GM23338 (cell line): Measurements from ENCODE around the gene AP4E1. TPM values are rescaled to one million over a fixed set of nuclear protein-coding genes. Genes with fewer than 3 reads are reported as not detected.

Experiments used
- ATAC-seq: fragments of 200-7000 bp; cut with Tn5 transposase; 3 replicates; pipeline ENCODE4 v1.9.1; 2020
- DNase-seq: peaks from one replicate; pipeline ENCODE4 v3.0.0-alpha.2; 2015; ENCODE audit warnings: low spot score
- H2AFZ ChIP-seq: fragments of 200-600 bp; sonication (generic); 2 replicates; pipeline ENCODE4 v1.8.0; 2016; ENCODE audit warnings: antibody characterized with exemption, mild to moderate bottlenecking, moderate library complexity
- H3F3A ChIP-seq: fragments of 200-600 bp; sonication (generic); replicated peaks from 2 replicates; pipeline ENCODE4 v1.8.0; 2017; ENCODE audit warnings: antibody characterized with exemption, mixed run types, low read depth
- H3K27ac ChIP-seq: fragments of 200-600 bp; sonication (generic); 2 replicates; pipeline ENCODE4 v1.6.1; 2016; ENCODE audit warnings: low read depth
- H3K27me3 ChIP-seq: fragments of 200-600 bp; sonication (generic); 2 replicates; pipeline ENCODE4 v1.8.0; 2016; ENCODE audit warnings: mild to moderate bottlenecking, mixed run types, moderate library complexity; ENCODE audit not compliant: insufficient read depth
- H3K36me3 ChIP-seq: fragments of 200-600 bp; sonication (generic); 2 replicates; pipeline ENCODE4 v1.8.0; 2016; ENCODE audit warnings: mild to moderate bottlenecking; ENCODE audit not compliant: insufficient read depth
- H3K4me1 ChIP-seq: fragments of 200-600 bp; sonication (generic); 2 replicates; pipeline ENCODE4 v1.8.0; 2016; ENCODE audit warnings: mild to moderate bottlenecking, moderate library complexity; ENCODE audit not compliant: insufficient read depth
- H3K4me2 ChIP-seq: fragments of 200-600 bp; sonication (generic); 2 replicates; pipeline ENCODE4 v1.7.1; 2017; ENCODE audit warnings: mixed run types
- H3K4me3 ChIP-seq: fragments of 200-600 bp; sonication (generic); 2 replicates; pipeline ENCODE4 v1.6.1; 2016; ENCODE audit warnings: mixed run types
- H3K79me2 ChIP-seq: fragments of 200-600 bp; sonication (generic); replicated peaks from 2 replicates; pipeline ENCODE4 v1.8.0; 2017; ENCODE audit warnings: mild to moderate bottlenecking; ENCODE audit not compliant: insufficient read depth
- H3K9me2 ChIP-seq: fragments of 200-600 bp; sonication (generic); 2 replicates; pipeline ENCODE4 v1.8.0; 2017; ENCODE audit not compliant: insufficient read depth
- H4K20me1 ChIP-seq: fragments of 200-600 bp; sonication (generic); replicated peaks from 2 replicates; pipeline ENCODE4 v1.8.0; 2017; ENCODE audit warnings: mild to moderate bottlenecking; ENCODE audit not compliant: insufficient read depth
- H3K27ac Mint-ChIP-seq: 2 replicates; pipeline ENCODE4 v1.8.0; 2020; ENCODE audit warnings: inconsistent platforms, mild to moderate bottlenecking, moderate library complexity, mixed read lengths
- H3K27me3 Mint-ChIP-seq: 3 replicates; pipeline ENCODE4 v1.8.0; 2022; ENCODE audit warnings: low read depth, mild to moderate bottlenecking, moderate library complexity, mixed read lengths, inconsistent platforms; ENCODE audit not compliant: insufficient read depth, poor library complexity
- H3K36me3 Mint-ChIP-seq: 3 replicates; pipeline ENCODE4 v1.8.0; 2021; ENCODE audit warnings: low read depth, mild to moderate bottlenecking, inconsistent platforms, moderate library complexity, mixed read lengths
- H3K4me1 Mint-ChIP-seq: 3 replicates; pipeline ENCODE4 v1.8.0; 2020; ENCODE audit warnings: mild to moderate bottlenecking, inconsistent platforms, mixed read lengths
- H3K4me3 Mint-ChIP-seq: 3 replicates; pipeline ENCODE4 v1.8.0; 2021; ENCODE audit warnings: moderate library complexity, mild to moderate bottlenecking, inconsistent platforms, mixed read lengths
- H3K9me3 Mint-ChIP-seq: 3 replicates; pipeline ENCODE4 v1.8.0; 2020; ENCODE audit warnings: moderate library complexity, mild to moderate bottlenecking, inconsistent platforms, mixed read lengths
- CREB1 ChIP-seq: fragments of 250-450 bp; sonication (Bioruptor Pico); IDR thresholded peaks from 2 replicates; pipeline ENCODE4 v1.5.0; 2020; ENCODE audit warnings: low read depth, mild to moderate bottlenecking, moderate library complexity
- CTCF ChIP-seq, 2 experiments: fragments of 200-600 bp in 1 of 2; sonication (generic) in 1 of 2; conservative IDR thresholded peaks; 2 replicates each; pipeline versions ENCODE4 v1.5.1 to v1.6.1; 2016 to 2017; ENCODE audit warnings: antibody characterized with exemption in 2 of 2, low read depth in 2 of 2, mild to moderate bottlenecking in 2 of 2, moderate library complexity in 1 of 2
- EZH2 ChIP-seq: fragments of 200-600 bp; sonication (generic); IDR thresholded peaks from one replicate; pipeline ENCODE4 v1.8.0; 2017; ENCODE audit warnings: antibody characterized with exemption, mild to moderate bottlenecking, low read depth; ENCODE audit not compliant: unreplicated experiment
- EZH2phosphoT487 ChIP-seq: fragments of 200-600 bp; sonication (generic); IDR thresholded peaks from one replicate; pipeline ENCODE4 v1.8.1; 2018; ENCODE audit warnings: antibody characterized with exemption; ENCODE audit not compliant: unreplicated experiment
- JUNB ChIP-seq: IDR thresholded peaks from one replicate; pipeline ENCODE4 v1.6.1; 2016; ENCODE audit warnings: antibody characterized with exemption; ENCODE audit not compliant: unreplicated experiment
- NANOG ChIP-seq: IDR thresholded peaks from 2 replicates; pipeline ENCODE4 v1.6.1; 2016; ENCODE audit warnings: antibody characterized with exemption, borderline replicate concordance
- POLR2AphosphoS5 ChIP-seq: IDR thresholded peaks from 2 replicates; pipeline ENCODE4 v1.6.1; 2016; ENCODE audit warnings: antibody characterized with exemption, low read depth
- REST ChIP-seq: IDR thresholded peaks from one replicate; pipeline ENCODE4 v1.6.1; 2018; ENCODE audit warnings: antibody characterized with exemption; ENCODE audit not compliant: unreplicated experiment
- STAT1 ChIP-seq: IDR thresholded peaks from one replicate; pipeline ENCODE4 v1.6.1; 2016; ENCODE audit warnings: antibody characterized with exemption; ENCODE audit not compliant: unreplicated experiment
- ZNF114 ChIP-seq: fragments of 250-450 bp; sonication (Bioruptor Pico); IDR thresholded peaks from 2 replicates; pipeline ENCODE4 v1.5.0; 2020; ENCODE audit warnings: mild to moderate bottlenecking, moderate library complexity
- ZNF331 ChIP-seq: fragments of 250-450 bp; sonication (Bioruptor Pico); IDR thresholded peaks from 2 replicates; pipeline ENCODE4 v1.5.0; 2020; ENCODE audit warnings: low read depth, mild to moderate bottlenecking, moderate library complexity
- ZNF462 ChIP-seq: fragments of 250-450 bp; sonication (Bioruptor Pico); IDR thresholded peaks from 2 replicates; pipeline ENCODE4 v1.5.0; 2020; ENCODE audit warnings: mild to moderate bottlenecking, moderate library complexity
- polyA plus RNA-seq: library from polyadenylated mRNA; unstranded; fragments of >200 nt; fragmentation: Nextera tagmentation; extraction: Ambion mirVana; gene quantifications from 2 replicates; pipeline ENCODE4 v1.2.1, GENCODE V29; 2016
- total RNA-seq: library from RNA; depleted of rRNA; stranded (reverse); fragments of >200 nt; shearing (Covaris generic); gene quantifications from 2 replicates; pipeline ENCODE4 v1.2.3, GENCODE V29; 2014

Gene AP4E1
- total and polyA plus RNA-seq, 2 experiments from 2014 or later, result 4.4 to 15.4 TPM

- Mint-ChIP-seq H3K4me3 (no peak overlapping the region), H3K27me3 (peaks cover 2% of the 10 kb centered on the region), H3K27ac (no peak overlapping the region), H3K9me3 (no peaks in the 10 kb centered on the region), H3K4me1 (no peaks in the 10 kb centered on the region), H3K36me3 (peaks cover 3% of the 10 kb centered on the region; the same call in 1 of the 3 replicates)
- H3K9me2 ChIP-seq, result no peaks in the 10 kb centered on the region
- no peaks in the 10 kb centered on the region for H3K79me2 ChIP-seq
- TF ChIP-seq CREB1 (CRISPR knock-in tag) (no peak), JUNB (no peak), EZH2phosphoT487 (no peak), REST (no peak), CTCF (conservative IDR thresholded peaks at IDR 0.05; ENCODE audit: low read depth in 2 of 2) (no peak), ZNF114 (CRISPR knock-in tag) (no peak), STAT1 (no peak), EZH2 (no peak), ZNF331 (CRISPR knock-in tag) (no peak), NANOG (no peak), ZNF462 (CRISPR knock-in tag) (no peak), POLR2AphosphoS5 (no peak)
- no peak overlapping the region for H2AFZ ChIP-seq
- DNase-seq, result no peak
- no peak overlapping the region for H3K4me2 ChIP-seq
- no peak overlapping the region for H3K27ac ChIP-seq
- H3K4me1 ChIP-seq, result no peaks in the 10 kb centered on the region
- no peaks in the 10 kb centered on the region; the same call in 1 of the 2 replicates for H4K20me1 ChIP-seq
- 0 out of 2 replicates have a peak, but pooled peaks cover 3% of the 10 kb centered on the region for H3K36me3 ChIP-seq
- H3K27me3 ChIP-seq, result no peaks in the 10 kb centered on the region
- no peaks in the 10 kb centered on the region for H3F3A ChIP-seq
- ATAC-seq, result no peak
- H3K4me3 ChIP-seq, result no peak overlapping the region
Measured at GRCh38 chr15:50940506-50940905, 32.0 kb downstream of the AP4E1 start.
